ENCODE data around the gene TRIAP1. TPM values are rescaled to one million over a fixed set of nuclear protein-coding genes. Genes with fewer than 3 reads are reported as not detected.

TRIAP1 gene
- total RNA-seq, 1 experiment from 2014 or later: 34.5 TPM

DNA sequence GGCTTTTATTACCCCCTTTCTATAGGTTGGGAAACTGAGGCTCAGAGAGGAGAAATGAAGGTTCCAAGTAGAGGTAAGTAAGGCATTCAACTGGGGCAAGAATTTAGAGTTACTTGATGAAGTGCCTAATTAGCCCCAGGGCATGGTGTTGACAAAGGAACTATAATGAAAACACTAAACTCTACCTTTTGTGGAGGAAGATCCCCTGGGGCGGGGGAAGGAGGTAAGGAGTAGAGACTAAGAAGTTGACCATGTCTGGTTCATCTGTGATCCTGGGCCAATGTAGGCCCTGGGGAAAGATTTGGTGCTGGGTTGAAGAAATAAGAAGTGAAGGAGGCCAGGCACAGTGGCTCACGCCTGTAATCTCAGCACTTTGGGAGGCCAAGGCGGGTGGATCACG is 24.5 kb downstream of the TRIAP1 start:
- Mint-ChIP-seq H3K36me3 (ENCODE audit: insufficient read depth, unreplicated experiment) (peaks cover 6% of the 10 kb centered on the region), H3K4me1 (ENCODE audit: low read depth, unreplicated experiment) (peaks cover 7% of the 10 kb centered on the region), H3K27me3 (ENCODE audit: insufficient read depth, unreplicated experiment) (no peaks in the 10 kb centered on the region), H3K9me3 (ENCODE audit: unreplicated experiment) (no peaks in the 10 kb centered on the region), H3K4me3 (ENCODE audit: unreplicated experiment) (no peak overlapping the region), H3K27ac (ENCODE audit: unreplicated experiment) (no peak overlapping the region)
- no peaks in the 10 kb centered on the region for H3K36me3 ChIP-seq (ENCODE audit: control insufficient read depth, insufficient read depth, low read length)
- no peaks in the 10 kb centered on the region for H3K27me3 ChIP-seq (replicated peaks; ENCODE audit: control insufficient read depth, insufficient read depth, low read length)
- DNase-seq: no peak
- no peaks in the 10 kb centered on the region for H3K4me1 ChIP-seq
- no peak overlapping the region for H3K4me3 ChIP-seq (ENCODE audit: low read depth, low read length)
- CTCF ChIA-PET: interaction anchor here (0.6 kb wide), 1 partner anchor 140 kb away, joined by 3 read pairs; no protein-coding TSS in a partner anchor
- POLR2A ChIA-PET: no interaction called here
- TF ChIP-seq, protein P1, sequence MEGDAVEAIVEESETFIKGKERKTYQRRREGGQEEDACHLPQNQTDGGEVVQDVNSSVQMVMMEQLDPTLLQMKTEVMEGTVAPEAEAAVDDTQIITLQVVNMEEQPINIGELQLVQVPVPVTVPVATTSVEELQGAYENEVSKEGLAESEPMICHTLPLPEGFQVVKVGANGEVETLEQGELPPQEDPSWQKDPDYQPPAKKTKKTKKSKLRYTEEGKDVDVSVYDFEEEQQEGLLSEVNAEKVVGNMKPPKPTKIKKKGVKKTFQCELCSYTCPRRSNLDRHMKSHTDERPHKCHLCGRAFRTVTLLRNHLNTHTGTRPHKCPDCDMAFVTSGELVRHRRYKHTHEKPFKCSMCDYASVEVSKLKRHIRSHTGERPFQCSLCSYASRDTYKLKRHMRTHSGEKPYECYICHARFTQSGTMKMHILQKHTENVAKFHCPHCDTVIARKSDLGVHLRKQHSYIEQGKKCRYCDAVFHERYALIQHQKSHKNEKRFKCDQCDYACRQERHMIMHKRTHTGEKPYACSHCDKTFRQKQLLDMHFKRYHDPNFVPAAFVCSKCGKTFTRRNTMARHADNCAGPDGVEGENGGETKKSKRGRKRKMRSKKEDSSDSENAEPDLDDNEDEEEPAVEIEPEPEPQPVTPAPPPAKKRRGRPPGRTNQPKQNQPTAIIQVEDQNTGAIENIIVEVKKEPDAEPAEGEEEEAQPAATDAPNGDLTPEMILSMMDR (IDR thresholded peaks at IDR 0.05; ENCODE audit: insufficient read depth in 1 of 2, low read depth in 1 of 2, low read length in 1 of 2, severe bottlenecking in 1 of 2, unreplicated experiment in 1 of 2): no peak
- no TSS peak for BruUV-seq (replicated peaks)
- intact Hi-C loops (cut with micrococcal nuclease; ENCODE audit: unreplicated experiment): no loop called here
- no peaks in the 10 kb centered on the region for H3K9me3 ChIP-seq

GRCh38 chr12:120417917-120418580 is 28.1 kb downstream of the TRIAP1 start:
- Histone ChIP-seq H3K9me3 (no peaks in the 10 kb centered on the region), H3K4me1 (no peaks in the 10 kb centered on the region), H3K36me3 (ENCODE audit: control insufficient read depth, insufficient read depth, low read length) (no peaks in the 10 kb centered on the region), H3K27me3 (replicated peaks; ENCODE audit: control insufficient read depth, insufficient read depth, low read length) (no peaks in the 10 kb centered on the region), H3K4me3 (ENCODE audit: low read depth, low read length) (no peak overlapping the region)
- Mint-ChIP-seq H3K4me1 (ENCODE audit: low read depth, unreplicated experiment) (peaks cover 2% of the 10 kb centered on the region), H3K27ac (ENCODE audit: unreplicated experiment) (peak overlapping the region; percentile 12), H3K9me3 (ENCODE audit: unreplicated experiment) (no peaks in the 10 kb centered on the region), H3K4me3 (ENCODE audit: unreplicated experiment) (no peak overlapping the region), H3K36me3 (ENCODE audit: insufficient read depth, unreplicated experiment) (peaks cover 6% of the 10 kb centered on the region), H3K27me3 (ENCODE audit: insufficient read depth, unreplicated experiment) (no peaks in the 10 kb centered on the region)
- intact Hi-C loops (cut with micrococcal nuclease; ENCODE audit: unreplicated experiment): no loop called here
- no TSS peak for BruUV-seq (replicated peaks)
- POLR2A ChIA-PET: no interaction called here
- CTCF ChIA-PET: interaction anchor here (0.7 kb wide), 1 partner anchor 20 kb away, joined by 10 read pairs; the partner anchor contains the start of gene COX6A1
- TF ChIP-seq, protein P1 (IDR thresholded peaks at IDR 0.05; ENCODE audit: insufficient read depth in 1 of 2, low read depth in 1 of 2, low read length in 1 of 2, severe bottlenecking in 1 of 2, unreplicated experiment in 1 of 2): no peak
- DNase-seq: no peak

GRCh38 chr12:120416490-120417216 is 29.5 kb downstream of the TRIAP1 start:
- H3K4me1 ChIP-seq: no peaks in the 10 kb centered on the region
- Mint-ChIP-seq H3K9me3 (ENCODE audit: unreplicated experiment) (no peaks in the 10 kb centered on the region), H3K4me3 (ENCODE audit: unreplicated experiment) (no peak overlapping the region), H3K27ac (ENCODE audit: unreplicated experiment) (no peak overlapping the region), H3K36me3 (ENCODE audit: insufficient read depth, unreplicated experiment) (peaks cover 9% of the 10 kb centered on the region), H3K4me1 (ENCODE audit: low read depth, unreplicated experiment) (no peaks in the 10 kb centered on the region), H3K27me3 (ENCODE audit: insufficient read depth, unreplicated experiment) (no peaks in the 10 kb centered on the region)
- CTCF ChIA-PET: no interaction called here
- BruUV-seq (replicated peaks): no TSS peak
- no peak for DNase-seq
- no peaks in the 10 kb centered on the region for H3K27me3 ChIP-seq (replicated peaks; ENCODE audit: control insufficient read depth, insufficient read depth, low read length)
- POLR2A ChIA-PET: no interaction called here
- no peaks in the 10 kb centered on the region for H3K9me3 ChIP-seq
- H3K4me3 ChIP-seq (ENCODE audit: low read depth, low read length): no peak overlapping the region
- no peaks in the 10 kb centered on the region for H3K36me3 ChIP-seq (ENCODE audit: control insufficient read depth, insufficient read depth, low read length)
- TF ChIP-seq, protein P1 (IDR thresholded peaks at IDR 0.05; ENCODE audit: insufficient read depth in 1 of 2, low read depth in 1 of 2, low read length in 1 of 2, severe bottlenecking in 1 of 2, unreplicated experiment in 1 of 2): no peak
- intact Hi-C loops (cut with micrococcal nuclease; ENCODE audit: unreplicated experiment): no loop called here

Data from Caco-2 (cell line).